GM19023 (cell line): ENCODE measurements around the gene MMRN1.

ENCODE experiments used
- ATAC-seq: cut with Tn5 transposase; IDR thresholded peaks from one replicate; pipeline ENCODE4 v1.9.1; 2021; ENCODE audit warnings: mild to moderate bottlenecking, moderate library complexity; ENCODE audit not compliant: unreplicated experiment

The MMRN1 gene

DNA sequence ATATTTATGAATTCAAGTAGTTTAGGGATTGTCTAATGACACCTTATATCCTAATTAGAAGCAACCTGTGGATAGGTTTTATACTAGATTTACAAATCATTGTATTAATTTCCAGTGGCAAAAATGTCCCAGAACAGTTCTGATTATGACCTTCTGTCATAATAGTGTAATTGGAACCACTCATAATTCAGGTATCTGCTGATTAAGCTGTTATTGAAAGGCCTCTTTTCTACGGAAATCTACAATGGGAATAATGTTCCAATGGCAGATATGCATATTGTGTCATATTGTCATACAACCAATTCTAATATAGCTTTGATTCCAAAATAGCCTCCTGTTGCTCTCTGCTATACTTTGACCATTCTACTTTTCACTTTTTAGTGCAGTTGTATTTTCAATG lies 19.0 kb downstream of the MMRN1 start:
- no peak for ATAC-seq

- no peak for ATAC-seq
Measured at GRCh38 chr4:89914609-89915550, 20.2 kb downstream of the MMRN1 start.

- no peak for ATAC-seq
Measured at GRCh38 chr4:89915937-89916336, 21.3 kb downstream of the MMRN1 start.

- ATAC-seq, result no peak
Measured at GRCh38 chr4:89922848-89923416, 28.3 kb downstream of the MMRN1 start.

GRCh38 chr4:89928838-89929237 lies 34.2 kb downstream of the MMRN1 start:
- ATAC-seq, result no peak

DNA sequence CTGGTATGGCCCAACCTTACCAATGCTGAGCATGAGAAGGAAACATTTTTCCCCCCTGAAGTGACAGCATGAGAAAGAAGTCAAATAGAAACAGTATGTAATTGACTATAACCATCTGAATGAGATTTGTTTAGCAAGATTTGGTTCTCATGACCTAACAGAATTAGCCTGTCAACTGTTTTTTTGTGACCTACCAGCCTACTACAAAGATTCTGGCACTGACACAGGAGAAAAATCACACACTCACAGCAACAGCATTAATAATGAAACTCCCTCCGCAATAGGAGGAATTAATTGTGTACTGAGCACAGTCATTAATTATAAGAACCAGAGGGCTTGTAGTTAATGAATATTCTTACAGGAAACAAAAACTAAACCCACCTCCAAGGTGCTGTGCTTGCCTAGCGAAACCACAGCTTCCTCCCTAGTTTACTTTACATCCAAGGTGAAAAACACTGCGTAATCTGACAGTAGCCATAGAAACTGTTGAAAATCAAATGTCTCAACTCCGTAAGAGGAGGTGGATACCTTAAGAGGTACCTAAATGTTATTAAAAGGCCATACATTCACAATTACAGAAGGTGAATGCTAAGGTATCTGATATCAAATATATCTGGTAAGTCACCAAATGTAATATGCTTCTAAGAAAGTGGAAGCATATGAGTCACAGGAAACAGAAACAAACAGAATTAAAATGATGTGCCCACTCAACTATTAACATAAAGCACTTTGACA lies 34.9 kb downstream of the MMRN1 start:
- ATAC-seq, result no peak

DNA sequence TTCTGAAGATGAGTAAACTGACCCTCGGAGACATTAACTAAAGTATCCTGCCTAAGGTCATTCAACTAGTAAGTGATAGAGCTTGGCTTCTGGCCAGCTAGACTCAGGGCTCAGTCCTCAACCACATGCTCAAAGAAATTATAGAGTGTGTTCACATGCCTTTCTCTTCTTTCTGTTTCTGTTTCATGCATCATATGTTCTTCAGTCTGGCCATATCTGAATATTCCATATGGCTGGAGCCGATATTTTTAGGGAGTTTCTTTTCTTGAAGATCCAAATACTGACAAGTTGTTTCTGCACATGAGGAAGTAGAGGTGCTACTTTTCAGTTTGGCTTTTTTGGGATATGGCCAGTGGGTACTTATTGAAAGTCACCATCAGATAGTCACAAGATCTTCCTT lies 44.9 kb downstream of the MMRN1 start:
- no peak for ATAC-seq

DNA sequence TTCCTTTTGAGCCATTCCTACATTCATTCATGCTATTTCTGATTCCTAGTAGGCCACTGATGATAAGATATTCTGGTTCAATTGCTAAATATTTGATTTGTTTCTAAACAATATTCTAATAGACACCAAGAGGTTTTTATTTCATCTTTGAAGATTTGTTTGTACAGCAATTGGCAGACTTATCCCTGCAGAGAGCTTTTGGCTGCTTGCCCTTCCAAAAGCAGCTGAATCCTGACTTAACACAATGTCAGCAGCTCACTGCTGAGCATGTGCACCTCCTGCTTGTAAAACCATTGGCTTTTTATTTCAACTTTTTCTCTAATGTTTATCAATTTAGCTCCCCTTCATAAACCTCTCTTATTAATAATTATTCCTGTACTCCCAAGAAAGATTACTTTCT lies 45.3 kb downstream of the MMRN1 start:
- ATAC-seq, result no peak

GRCh38 chr4:89942811-89943210 lies 48.2 kb downstream of the MMRN1 start:
- ATAC-seq, result no peak

DNA sequence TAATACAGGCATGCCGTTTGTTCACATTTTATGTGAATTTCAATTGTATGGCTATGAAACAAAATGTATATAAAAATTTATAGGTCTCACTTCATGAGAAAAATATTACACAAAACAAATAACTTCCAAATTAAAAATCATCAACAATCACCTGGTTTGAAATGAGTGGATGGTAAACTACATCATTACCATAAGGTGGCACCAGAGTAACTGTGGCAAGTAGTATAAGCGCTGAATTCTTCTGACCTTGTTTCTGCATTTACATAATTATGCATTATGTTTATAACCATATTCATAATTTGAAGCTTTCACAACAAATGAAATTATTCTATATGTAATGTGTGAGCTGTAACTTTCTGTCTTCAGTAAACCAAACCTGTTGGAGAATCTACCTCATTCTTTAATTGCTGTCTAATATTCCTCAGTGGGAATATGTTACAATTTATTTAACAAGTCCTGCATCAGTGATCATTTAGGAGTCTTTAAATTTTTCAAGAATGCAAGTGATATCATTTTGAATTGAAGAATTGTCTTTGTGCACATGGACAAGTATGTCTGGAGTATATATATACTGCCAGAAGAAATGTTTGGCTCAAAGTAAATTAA lies 55.2 kb downstream of the MMRN1 start:
- ATAC-seq, result no peak

DNA sequence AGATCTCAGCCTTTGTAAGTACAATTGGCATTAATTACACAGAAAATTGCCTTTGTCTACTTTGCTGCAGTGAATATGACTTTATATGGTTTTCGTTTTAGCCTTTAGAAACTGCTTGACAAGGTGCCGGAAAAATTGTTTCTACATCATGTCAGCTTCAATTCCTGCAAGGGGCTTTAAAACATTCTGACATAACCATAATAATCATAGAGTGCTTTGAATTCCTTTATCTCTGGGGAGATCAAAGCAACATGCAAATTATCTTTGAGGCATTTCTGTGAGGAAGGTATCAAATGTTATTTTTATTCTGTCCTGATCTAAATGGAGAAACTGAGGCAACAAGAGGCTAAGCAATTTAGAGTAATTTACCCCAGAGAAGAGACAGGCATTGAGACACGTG lies 57.8 kb downstream of the MMRN1 start:
- ATAC-seq, result no peak

GRCh38 chr4:89954906-89955695 lies 60.4 kb downstream of the MMRN1 start:
- ATAC-seq, result no peak

DNA sequence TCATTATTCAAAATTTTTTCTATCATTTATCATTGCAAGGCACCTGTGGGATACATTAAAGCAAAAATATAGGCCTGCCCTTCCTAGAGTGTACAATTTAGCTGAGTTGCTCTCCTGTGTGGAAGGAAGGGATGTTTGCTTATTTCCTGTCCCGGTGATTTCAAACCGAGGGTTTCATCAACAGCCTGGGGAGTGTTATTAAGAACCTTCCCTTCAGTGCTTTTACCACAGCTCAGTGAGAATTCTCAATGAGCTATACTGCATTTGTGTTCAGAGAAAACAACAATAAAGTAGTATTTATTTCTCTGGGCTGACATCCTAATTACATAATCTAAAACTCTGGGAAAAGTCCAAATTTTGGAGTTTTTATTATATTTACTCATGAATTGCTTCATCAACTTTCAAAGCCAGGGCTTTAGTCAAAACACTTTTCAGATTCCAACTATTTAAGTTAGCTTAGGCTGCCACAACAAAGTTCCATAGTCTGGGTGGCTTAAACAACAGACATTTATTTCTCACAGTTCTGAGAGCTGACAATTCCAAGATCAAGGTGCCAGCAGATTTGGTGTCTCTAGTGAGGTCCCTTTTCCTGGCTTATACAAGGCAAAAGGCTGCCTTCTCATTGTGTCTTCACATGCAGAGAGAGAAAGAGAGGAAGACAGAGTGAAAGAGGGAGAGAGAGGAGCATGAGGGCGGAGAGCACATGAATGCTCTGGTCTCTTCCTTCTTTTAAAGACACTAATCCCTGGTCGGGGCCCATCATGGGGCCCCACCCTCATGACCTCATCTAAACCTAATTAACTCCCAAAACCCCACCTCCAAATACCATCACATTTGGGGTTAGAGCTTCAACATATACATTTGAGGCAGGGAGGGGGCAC lies 62.6 kb downstream of the MMRN1 start:
- no peak for ATAC-seq

- ATAC-seq, result no peak
Measured at GRCh38 chr4:89981789-89982334, 87.2 kb downstream of the MMRN1 start.

GRCh38 chr4:89988268-89988667 lies 93.6 kb downstream of the MMRN1 start:
- ATAC-seq, result no peak

- no peak for ATAC-seq
Measured at GRCh38 chr4:89992744-89993143, 98.1 kb downstream of the MMRN1 start.

DNA sequence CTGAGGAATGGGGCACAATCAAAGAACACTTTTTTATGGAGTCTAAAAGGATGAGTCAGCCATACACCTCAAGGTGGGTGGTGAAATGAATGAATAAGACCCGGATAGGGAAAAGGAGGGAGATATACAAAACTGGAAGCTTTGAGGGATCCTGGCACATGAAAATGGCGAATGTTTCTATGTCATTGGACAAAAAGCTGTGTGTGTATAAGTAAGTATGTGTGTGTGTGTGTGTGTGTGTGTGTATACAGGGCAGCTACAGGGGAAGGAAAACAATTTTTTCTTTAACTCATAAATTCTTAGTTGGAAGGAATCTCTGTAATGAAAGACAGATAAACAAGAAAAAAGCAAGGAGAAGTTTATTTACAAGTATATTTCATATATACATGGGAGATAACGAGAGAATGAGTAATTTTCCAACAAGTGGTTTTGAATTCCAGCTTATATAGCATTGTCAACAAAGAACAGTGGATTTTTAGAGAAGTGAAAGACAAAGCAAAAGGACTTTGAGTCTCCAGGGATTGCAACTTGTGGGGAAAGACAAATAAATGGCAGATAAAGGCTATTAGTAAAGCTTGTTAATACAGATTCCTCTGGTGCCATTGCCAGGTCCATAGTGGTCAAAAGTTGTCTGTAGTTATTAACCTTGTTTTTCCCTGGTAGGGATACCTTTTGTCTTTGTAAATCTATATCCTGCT lies 99.7 kb downstream of the MMRN1 start:
- no peak for ATAC-seq

GRCh38 chr4:89995006-89995405 lies 100.4 kb downstream of the MMRN1 start:
- ATAC-seq, result no peak

GRCh38 chr4:89995814-89996213 lies 101.2 kb downstream of the MMRN1 start:
- no peak for ATAC-seq
